ENCODE results near the gene EPHX1.
"Not testable (repeated sequence)": the region's sequence is repeated elsewhere in the genome, so short reads cannot be mapped to it uniquely, and the experiment has no call there.

- not testable (repeated sequence) for TF ChIP-seq CTCF (IDR thresholded peaks at IDR 0.05; ENCODE audit: insufficient read depth, low read depth, low read length); EZH2 (IDR thresholded peaks at IDR 0.05; ENCODE audit: insufficient read depth, low read length)
Measured at GRCh38 chr1:225810579-225811538, 935 bp downstream of the EPHX1 start.
